Measurements from ENCODE around the gene CFAP141. TPM values are rescaled to one million over a fixed set of nuclear protein-coding genes. Genes with fewer than 3 reads are reported as not detected.

The CFAP141 gene
- total and polyA plus RNA-seq, 2 of the 13 experiments (the other 11 are each of a cell fraction or from before 2014, with no cell fraction given) = not detected

DNA sequence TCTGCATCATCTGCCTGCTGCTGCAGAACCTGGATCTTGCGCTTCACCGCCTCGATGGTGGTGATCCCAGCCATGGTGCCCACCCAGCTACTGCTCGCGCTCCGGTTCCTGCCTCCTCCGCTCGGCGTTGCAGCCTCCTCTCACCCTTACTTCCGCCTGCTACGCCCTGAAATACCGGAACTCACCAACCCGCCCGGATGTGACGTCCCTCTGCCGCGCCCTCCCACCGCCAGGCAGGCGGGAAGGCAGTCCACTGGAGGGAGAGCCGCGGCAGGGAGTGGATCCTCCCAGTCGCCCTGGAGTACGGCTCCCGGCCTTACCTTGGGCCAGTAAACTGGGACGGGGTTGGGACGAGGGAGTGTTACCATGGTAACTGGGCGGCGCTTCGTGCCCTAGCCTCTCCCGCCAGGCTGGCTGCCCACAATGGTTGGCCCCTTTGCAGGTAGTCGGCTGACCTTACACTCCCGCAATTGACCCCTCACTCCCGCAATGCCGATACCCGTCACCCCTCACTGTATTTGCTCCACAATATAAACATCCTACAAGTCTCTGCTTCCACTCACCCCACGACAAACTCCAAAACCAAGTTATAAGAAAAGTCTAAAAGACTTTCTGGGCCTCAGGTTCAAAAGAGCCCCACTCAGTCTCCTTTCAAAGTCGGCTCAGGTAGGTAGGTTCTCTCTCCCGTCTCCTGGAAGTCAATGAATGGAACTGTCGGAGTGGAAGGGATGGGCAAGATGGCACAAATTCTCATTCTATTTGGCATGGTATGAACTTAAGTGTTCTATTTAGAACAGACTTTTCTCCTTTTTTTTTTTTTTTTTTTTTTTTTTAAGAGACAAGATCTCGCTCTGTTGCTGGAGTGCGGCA is 22.9 kb downstream of the CFAP141 start (continued):
- TF ChIP-seq ZNF614 (CRISPR knock-in tag; IDR thresholded peaks at IDR 0.05; ENCODE audit: borderline replicate concordance) (peak; percentile 80; the same call in 1 of the 2 replicates), SMYD3 (CRISPR knock-in tag; IDR thresholded peaks at IDR 0.05) (peak; percentile 22; the same call in 1 of the 2 replicates), SIX1 (CRISPR knock-in tag; IDR thresholded peaks at IDR 0.05; ENCODE audit: borderline replicate concordance) (no peak), ZBTB39 (CRISPR knock-in tag; IDR thresholded peaks at IDR 0.05) (0 out of 2 replicates have a peak, but pooled peaks have one; percentile 18), HDAC2 (CRISPR knock-in tag; IDR thresholded peaks at IDR 0.05) (peak; percentile 75), ARNTL (CRISPR knock-in tag; IDR thresholded peaks at IDR 0.05) (no peak), HIC2 (CRISPR knock-in tag; IDR thresholded peaks at IDR 0.05; ENCODE audit: low read depth) (peak; percentile 73; the same call in 1 of the 2 replicates), U2AF1 (optimal IDR thresholded peaks at IDR 0.05; ENCODE audit: low read depth, low read length) (no peak), KLF16 (CRISPR knock-in tag; IDR thresholded peaks at IDR 0.05) (peak; percentile 93 to 97; a peak in 3 of 4 replicates), TEAD2 (CRISPR knock-in tag; IDR thresholded peaks at IDR 0.05) (no peak), HNRNPUL1 (IDR thresholded peaks at IDR 0.05; ENCODE audit: low read depth, low read length) (no peak), E2F2 (CRISPR knock-in tag; IDR thresholded peaks at IDR 0.05; ENCODE audit: borderline replicate concordance) (peak; percentile 82; the same call in 1 of the 2 replicates), ZSCAN20 (CRISPR knock-in tag; IDR thresholded peaks at IDR 0.05; ENCODE audit: borderline replicate concordance) (no peak), HDAC1 (CRISPR knock-in tag; IDR thresholded peaks at IDR 0.05) (peak; percentile 95), ZNF180 (CRISPR knock-in tag; IDR thresholded peaks at IDR 0.05; ENCODE audit: borderline replicate concordance, low read depth) (no peak), ZNF136 (CRISPR knock-in tag; IDR thresholded peaks at IDR 0.05; ENCODE audit: low read depth) (peak; percentile 72; the same call in 1 of the 2 replicates)
- TF ChIP-seq, protein P1, sequence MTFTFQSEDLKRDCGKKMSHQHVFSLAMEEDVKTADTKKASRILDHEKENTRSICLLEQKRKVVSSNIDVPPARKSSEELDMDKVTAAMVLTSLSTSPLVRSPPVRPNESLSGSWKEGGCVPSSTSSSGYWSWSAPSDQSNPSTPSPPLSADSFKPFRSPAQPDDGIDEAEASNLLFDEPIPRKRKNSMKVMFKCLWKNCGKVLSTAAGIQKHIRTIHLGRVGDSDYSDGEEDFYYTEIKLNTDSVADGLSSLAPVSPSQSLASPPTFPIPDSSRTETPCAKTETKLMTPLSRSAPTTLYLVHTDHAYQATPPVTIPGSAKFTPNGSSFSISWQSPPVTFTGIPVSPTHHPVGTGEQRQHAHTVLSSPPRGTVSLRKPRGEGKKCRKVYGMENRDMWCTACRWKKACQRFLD (CRISPR knock-in tag; IDR thresholded peaks at IDR 0.05; ENCODE audit: borderline replicate concordance) = no peak; the same call in 1 of the 2 replicates
- TF ChIP-seq, protein P2, sequence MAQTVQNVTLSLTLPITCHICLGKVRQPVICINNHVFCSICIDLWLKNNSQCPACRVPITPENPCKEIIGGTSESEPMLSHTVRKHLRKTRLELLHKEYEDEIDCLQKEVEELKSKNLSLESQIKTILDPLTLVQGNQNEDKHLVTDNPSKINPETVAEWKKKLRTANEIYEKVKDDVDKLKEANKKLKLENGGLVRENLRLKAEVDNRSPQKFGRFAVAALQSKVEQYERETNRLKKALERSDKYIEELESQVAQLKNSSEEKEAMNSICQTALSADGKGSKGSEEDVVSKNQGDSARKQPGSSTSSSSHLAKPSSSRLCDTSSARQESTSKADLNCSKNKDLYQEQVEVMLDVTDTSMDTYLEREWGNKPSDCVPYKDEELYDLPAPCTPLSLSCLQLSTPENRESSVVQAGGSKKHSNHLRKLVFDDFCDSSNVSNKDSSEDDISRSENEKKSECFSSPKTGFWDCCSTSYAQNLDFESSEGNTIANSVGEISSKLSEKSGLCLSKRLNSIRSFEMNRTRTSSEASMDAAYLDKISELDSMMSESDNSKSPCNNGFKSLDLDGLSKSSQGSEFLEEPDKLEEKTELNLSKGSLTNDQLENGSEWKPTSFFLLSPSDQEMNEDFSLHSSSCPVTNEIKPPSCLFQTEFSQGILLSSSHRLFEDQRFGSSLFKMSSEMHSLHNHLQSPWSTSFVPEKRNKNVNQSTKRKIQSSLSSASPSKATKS (CRISPR knock-in tag; IDR thresholded peaks at IDR 0.05) = no peak

Measured in HepG2 (cell line).